IPS DF 4.7 (cell line): ENCODE data around the gene CKM.
"Not testable (repeated sequence)": the region's sequence is repeated elsewhere in the genome, so short reads cannot be mapped to it uniquely, and the experiment has no call there.

Experiments
- DNase-seq: peaks from one replicate; pipeline ENCODE4 v3.0.0-alpha.2; 2013; ENCODE audit warnings: low spot score; ENCODE audit errors: extremely low read depth

CKM gene

GRCh38 chr19:45321848-45322247 lies 827 bp downstream of the CKM start:
- DNase-seq: no peak

GRCh38 chr19:45320997-45321775 lies 1.5 kb downstream of the CKM start:
- DNase-seq: no peak

GRCh38 chr19:45315304-45315703 lies 7.4 kb downstream of the CKM start:
- no peak for DNase-seq

GRCh38 chr19:45314708-45315245 lies 7.9 kb downstream of the CKM start:
- DNase-seq: no peak

- not testable (repeated sequence) for DNase-seq
Measured at GRCh38 chr19:45312285-45312684, 10.4 kb downstream of the CKM start.

GRCh38 chr19:45311621-45312020 lies 11.1 kb downstream of the CKM start:
- no peak for DNase-seq

GRCh38 chr19:45309322-45309721 lies 13.4 kb downstream of the CKM start:
- not testable (repeated sequence) for DNase-seq

- DNase-seq: no peak
Measured at GRCh38 chr19:45307361-45307760, 15.3 kb downstream of the CKM start.

GRCh38 chr19:45306518-45307027 lies 16.1 kb downstream of the CKM start:
- no peak for DNase-seq

- no peak for DNase-seq
Measured at GRCh38 chr19:45306040-45306439, 16.6 kb downstream of the CKM start.

- no peak for DNase-seq
Measured at GRCh38 chr19:45305421-45305820, 17.3 kb downstream of the CKM start.

- DNase-seq: no peak
Measured at GRCh38 chr19:45305007-45305406, 17.7 kb downstream of the CKM start.

GRCh38 chr19:45304141-45304926 lies 18.3 kb downstream of the CKM start:
- no peak for DNase-seq

- no peak for DNase-seq
Measured at GRCh38 chr19:45303269-45304060, 19.2 kb downstream of the CKM start.

GRCh38 chr19:45302416-45302815 lies 20.3 kb downstream of the CKM start:
- no peak for DNase-seq

- DNase-seq: no peak
Measured at GRCh38 chr19:45299719-45300118, 23.0 kb downstream of the CKM start.

GRCh38 chr19:45298264-45298663 lies 24.4 kb downstream of the CKM start:
- no peak for DNase-seq

- no peak for DNase-seq
Measured at GRCh38 chr19:45297674-45298073, 25.0 kb downstream of the CKM start.

- DNase-seq: no peak
Measured at GRCh38 chr19:45296355-45296754, 26.3 kb downstream of the CKM start.

- DNase-seq: no peak
Measured at GRCh38 chr19:45295873-45296272, 26.8 kb downstream of the CKM start.

- no peak for DNase-seq
Measured at GRCh38 chr19:45294291-45295029, 28.2 kb downstream of the CKM start.
